ENCODE data around the gene HSD17B12.
"Not testable (repeated sequence)": the region's sequence is repeated elsewhere in the genome, so short reads cannot be mapped to it uniquely, and the experiment has no call there.

The HSD17B12 gene

DNA sequence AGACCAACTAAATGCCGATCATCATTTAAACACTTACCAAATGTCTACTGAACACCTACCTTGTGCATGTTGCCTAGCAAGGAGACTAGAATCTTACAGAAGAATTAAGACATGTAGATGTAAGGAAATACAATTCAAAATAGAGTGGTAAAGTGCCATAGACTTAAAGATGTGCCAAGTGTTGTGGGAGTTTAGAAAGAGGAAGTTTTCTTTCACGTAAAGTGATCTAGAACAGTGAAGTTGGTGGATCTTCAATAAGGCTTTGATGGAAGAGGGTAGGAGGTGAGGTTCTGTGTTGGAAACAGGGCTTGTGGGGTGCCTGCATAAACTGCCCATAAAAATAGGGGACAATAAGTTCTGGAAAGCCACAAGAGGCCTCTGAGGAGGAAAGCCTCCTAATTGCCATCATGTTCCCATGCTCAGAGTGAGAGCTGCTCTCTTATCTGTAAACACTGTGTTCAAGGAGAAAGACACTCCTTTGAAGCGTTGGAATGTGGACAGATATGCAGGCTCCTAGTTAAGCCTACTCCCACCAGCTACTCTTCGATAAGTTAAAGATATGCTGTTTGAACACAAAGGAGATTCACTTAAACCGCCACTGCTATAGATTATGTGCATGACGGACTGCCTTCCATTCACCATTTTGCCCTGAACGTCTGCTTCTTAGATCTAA is 66.7 kb downstream of the HSD17B12 start:
- DNase-seq (ENCODE audit: low spot score): peak; percentile 30

- no peak for DNase-seq (ENCODE audit: low spot score)
Measured at GRCh38 chr11:43748095-43748494, 67.6 kb downstream of the HSD17B12 start.

GRCh38 chr11:43751726-43752125 is 71.2 kb downstream of the HSD17B12 start:
- DNase-seq (ENCODE audit: low spot score): no peak

DNA sequence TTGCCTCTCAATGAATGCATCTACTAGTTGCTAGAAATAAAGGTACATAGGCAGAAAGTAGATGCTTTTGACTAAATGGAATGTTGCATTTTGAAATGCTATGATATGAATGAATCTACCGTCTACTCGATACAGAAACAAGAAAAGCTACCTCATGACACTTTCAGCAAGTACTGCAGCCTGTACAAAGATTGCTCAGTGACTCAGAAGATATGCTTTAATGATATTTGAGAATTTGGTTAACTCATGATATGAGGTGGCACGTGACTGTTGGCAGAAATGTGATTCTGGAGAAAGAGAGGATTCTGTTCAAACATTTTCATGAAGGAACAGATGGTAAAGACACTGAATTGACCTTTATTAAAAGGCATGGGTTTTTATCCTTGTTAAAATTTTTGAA is 76.0 kb downstream of the HSD17B12 start:
- no peak for DNase-seq (ENCODE audit: low spot score)

- DNase-seq (ENCODE audit: low spot score): no peak
Measured at GRCh38 chr11:43758927-43759326, 78.4 kb downstream of the HSD17B12 start.

DNA sequence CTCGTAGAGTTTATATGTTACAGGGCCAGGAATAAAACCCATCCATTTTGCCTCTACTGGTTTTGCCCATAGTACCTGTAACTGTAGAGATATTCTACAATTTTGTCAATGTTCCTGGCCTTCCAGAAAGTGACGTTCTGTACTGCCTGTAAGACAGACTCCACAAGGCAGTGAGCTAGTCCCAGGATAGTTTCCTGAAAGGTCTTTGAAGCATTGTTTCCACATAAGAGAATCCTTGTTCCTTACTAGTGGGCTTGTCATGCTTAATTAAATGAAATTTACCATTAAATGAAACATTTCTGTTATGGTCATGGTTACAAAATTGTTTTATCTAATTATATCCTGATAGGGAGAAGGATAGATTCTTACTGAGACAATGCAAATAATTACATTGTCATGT is 80.4 kb downstream of the HSD17B12 start:
- no peak for DNase-seq (ENCODE audit: low spot score)

GRCh38 chr11:43765194-43765593 is 84.7 kb downstream of the HSD17B12 start:
- no peak for DNase-seq (ENCODE audit: low spot score)

- DNase-seq (ENCODE audit: low spot score): not testable (repeated sequence)
Measured at GRCh38 chr11:43768654-43769053, 88.1 kb downstream of the HSD17B12 start.

GRCh38 chr11:43770173-43770572 is 89.6 kb downstream of the HSD17B12 start:
- no peak for DNase-seq (ENCODE audit: low spot score)

- no peak for DNase-seq (ENCODE audit: low spot score)
Measured at GRCh38 chr11:43772733-43773132, 92.2 kb downstream of the HSD17B12 start.

GRCh38 chr11:43774786-43775185 is 94.2 kb downstream of the HSD17B12 start:
- no peak for DNase-seq (ENCODE audit: low spot score)

DNA sequence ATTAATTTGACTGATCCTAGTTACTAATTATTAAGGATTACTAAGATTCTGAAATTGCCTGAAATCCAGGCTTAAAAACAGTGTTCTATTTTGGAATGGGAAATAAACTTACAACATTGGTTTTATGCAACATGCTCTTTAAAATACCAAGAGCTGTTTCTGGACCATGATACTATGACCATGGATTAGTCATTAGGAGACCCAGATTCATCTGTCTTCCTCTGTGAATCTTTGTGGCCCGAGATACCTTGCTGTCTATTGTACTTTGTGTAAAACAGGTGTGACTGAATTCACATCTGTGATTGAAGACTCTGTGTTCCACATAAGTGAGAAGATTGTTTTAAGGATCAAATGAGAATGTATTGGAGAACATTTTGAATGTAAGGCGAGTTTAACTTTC is 98.8 kb downstream of the HSD17B12 start:
- no peak for DNase-seq (ENCODE audit: low spot score)

DNA sequence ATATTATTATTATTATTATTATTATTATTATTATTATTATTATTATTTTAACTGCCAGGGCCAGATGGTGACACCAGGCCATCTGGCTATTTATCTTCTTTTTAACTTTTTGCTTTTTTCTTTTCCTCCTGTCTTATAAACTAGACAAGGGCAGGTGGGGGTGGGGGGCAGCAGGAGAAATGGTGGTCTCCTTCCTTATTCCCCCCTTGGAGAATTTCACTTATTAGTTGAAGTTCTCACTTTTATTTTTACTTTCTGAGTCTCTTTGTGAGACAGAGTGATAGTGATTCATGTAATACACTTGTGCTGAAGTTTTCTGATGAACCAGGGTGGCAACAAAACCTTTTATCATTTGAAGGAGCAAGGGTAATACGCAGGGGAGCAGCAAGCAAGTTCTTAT is 103.8 kb downstream of the HSD17B12 start:
- DNase-seq (ENCODE audit: low spot score): no peak

GRCh38 chr11:43784866-43785265 is 104.3 kb downstream of the HSD17B12 start:
- no peak for DNase-seq (ENCODE audit: low spot score)

DNA sequence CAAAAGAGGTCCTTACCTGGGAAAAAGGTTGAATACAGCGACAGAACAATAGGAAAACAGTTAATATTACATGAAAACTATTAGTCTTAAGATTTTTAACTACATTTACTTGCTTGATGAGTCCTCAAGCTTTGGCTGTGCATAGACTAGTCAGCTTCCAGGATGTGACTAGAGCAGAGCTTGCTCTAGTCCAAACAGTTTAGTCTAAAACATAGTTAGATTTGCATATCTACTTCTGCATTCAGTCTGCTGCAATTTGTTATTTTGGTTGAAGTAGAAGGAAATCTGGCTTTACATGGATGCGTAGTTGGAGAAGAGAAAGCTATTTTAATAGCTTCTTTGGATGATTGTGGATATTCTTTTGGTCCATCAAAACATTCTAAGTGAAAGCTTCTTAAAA is 104.8 kb downstream of the HSD17B12 start:
- no peak for DNase-seq (ENCODE audit: low spot score)

DNA sequence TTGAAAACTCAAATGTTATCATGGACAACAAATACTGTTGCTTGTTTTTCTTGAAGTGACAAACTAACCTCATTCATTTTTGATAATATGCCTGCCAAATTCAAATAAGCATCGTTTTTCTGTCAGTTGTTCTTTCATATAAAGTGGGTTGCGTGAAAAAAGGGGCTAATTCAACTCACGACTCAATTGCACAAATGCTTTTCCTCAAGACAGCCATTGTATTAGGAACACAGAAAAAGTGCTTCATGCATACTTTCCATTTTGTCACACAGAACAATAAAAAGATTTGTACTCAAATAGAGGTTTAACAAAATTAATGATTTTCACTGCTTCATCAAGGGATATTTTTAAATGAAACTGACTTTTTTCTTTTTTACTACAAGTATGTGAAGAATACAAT is 105.5 kb downstream of the HSD17B12 start:
- DNase-seq (ENCODE audit: low spot score): no peak

DNA sequence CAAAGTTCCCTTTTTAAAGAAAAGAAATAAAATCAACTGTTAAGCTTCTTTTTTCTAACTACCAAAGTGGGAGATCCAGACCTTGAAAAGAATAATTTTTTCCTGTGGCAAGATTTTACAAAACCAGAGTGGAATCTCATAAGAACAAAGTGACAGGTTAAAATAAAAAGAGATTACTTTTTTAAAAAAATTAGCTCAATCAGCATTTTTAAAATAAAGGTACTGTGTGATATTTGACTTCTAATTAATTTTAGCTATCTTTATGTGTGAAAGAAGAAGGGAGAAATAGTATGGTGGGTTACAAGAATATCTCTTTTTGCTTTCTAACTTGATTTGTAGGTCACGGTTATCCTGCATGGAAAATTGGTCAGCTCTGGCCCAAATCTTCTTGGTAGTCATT is 107.3 kb downstream of the HSD17B12 start:
- no peak for DNase-seq (ENCODE audit: low spot score)

DNA sequence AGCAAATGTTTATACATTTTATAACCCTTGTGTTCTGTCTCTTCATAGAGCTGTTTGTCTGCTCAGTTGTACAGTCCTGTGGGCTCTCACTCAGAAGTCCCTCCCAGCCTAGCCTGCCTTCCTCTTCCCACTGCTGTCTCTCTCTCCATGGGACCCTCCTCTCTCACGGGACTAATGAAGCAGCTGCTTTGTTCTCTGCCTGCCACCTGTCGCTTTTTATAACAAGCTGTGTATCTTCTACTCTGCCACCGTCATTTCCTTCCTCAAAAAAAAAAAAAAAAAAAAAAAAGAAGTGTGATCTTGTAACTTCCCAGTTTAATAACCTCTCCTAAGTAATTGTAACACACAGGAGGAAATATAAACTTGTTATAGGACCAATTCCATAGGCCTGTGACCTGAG is 107.9 kb downstream of the HSD17B12 start:
- DNase-seq (ENCODE audit: low spot score): no peak

- no peak for DNase-seq (ENCODE audit: low spot score)
Measured at GRCh38 chr11:43789700-43790443, 109.3 kb downstream of the HSD17B12 start.

- DNase-seq (ENCODE audit: low spot score): no peak
Measured at GRCh38 chr11:43790444-43790794, 109.9 kb downstream of the HSD17B12 start.

- DNase-seq (ENCODE audit: low spot score): no peak
Measured at GRCh38 chr11:43797337-43797736, 116.8 kb downstream of the HSD17B12 start.

DNA sequence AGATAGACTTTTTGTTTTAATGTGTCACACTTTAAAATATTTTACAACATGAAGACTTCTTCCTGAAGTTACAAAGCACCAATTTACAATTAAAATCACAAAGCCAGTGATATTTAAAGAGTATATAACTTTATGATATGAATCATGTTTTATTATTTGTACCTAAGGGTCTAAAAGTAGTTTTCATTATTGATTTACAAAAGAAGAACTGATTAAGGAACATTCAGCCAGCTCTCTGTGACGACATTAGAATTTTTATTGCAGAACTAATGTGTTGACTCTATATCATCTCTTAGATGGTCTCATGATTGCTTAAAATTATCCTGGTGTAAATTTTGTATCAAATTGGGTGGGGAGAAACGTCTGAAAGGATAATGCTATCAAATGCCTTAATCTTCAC is 117.3 kb downstream of the HSD17B12 start:
- DNase-seq (ENCODE audit: low spot score): no peak

GRCh38 chr11:43802509-43802908 is 122.0 kb downstream of the HSD17B12 start:
- DNase-seq (ENCODE audit: low spot score): no peak

DNA sequence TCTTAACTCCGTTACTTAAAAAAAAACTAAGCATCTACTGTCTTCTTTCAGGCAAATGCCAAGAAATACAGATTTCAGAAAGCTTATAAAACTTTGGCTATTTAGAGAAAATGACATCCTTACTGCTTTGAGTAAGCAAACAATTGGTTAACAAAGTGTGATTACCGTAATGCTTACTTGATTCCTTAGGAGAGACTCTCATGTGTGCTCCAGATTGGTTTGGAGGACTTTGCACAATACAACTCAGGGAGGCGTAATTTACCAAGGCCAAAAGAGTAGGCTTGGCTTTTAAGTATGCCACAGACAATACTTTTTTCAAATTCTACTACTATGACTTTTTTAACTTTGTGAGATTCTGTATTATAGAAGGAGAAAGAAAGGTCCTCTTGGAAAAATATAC is 123.2 kb downstream of the HSD17B12 start:
- no peak for DNase-seq (ENCODE audit: low spot score)

Measured in hematopoietic multipotent progenitor cell treated with erythropoietin and hydrocortisone succinate and interleukin-3 and kit ligand, for 17 days (in vitro differentiated cells).